Measurements from ENCODE around the gene TNS1. TPM values are rescaled to one million over a fixed set of nuclear protein-coding genes. Genes with fewer than 3 reads are reported as not detected.

The TNS1 gene
- total RNA-seq, 1 donor = 48.9 TPM

DNA sequence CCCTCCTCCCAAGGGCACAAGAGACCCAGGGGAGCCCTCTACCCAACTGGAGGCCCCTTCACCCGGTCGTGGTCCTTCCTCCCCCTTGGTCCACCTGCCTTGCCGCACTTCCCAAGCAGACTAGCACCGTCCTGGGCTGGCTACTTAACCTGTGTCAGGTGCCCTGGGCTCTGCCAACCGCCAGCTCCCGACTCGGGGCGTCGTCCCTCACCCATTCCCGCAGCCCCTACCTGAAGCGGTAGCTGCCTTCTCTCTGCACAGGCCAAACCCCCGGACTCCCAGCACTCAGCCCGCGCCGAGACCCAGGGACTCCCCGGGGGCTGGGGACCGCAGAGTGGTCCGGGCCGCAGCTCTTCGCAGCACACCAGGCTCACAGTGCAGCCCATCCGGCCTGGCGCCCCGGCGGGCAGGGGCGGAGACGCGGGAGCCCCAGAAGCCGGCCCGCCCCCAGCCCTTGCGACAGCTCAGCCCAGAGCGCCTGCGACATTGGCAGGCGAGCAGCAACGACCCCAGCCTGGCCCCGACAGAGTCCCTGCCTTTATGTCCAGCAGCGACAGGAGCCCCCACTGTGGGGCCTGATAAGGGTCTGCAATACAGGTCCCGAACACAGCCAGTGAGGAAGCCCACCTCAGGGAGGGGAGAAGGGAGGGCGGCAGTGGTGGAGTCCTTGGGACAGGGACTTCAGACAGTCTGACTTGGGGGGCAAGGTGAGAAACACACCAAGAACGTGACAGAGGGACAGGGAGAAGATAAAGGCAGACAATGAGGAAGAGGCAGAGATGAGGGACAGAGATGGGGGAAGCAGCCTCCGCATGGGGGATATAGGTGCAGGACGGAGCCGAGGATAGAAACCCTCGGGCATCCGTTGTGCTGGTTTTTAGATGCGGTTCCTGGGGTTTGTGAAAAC is 31.0 kb upstream of the TNS1 start:
- H3K9me3 ChIP-seq (ENCODE audit: low read depth, low read length) = no peaks in the 10 kb centered on the region
- no peak overlapping the region for H2AFZ ChIP-seq (ENCODE audit: low read length)
- H3K79me2 ChIP-seq (ENCODE audit: insufficient read depth, low read length) = no peaks in the 10 kb centered on the region
- no peaks in the 10 kb centered on the region for H3K36me3 ChIP-seq (ENCODE audit: insufficient read depth, low read length)
- H4K20me1 ChIP-seq (ENCODE audit: insufficient read depth, low read length) = no peaks in the 10 kb centered on the region
- peak; percentile 66 for DNase-seq (ENCODE audit: insufficient read length, low spot score, missing footprints)
- H3K4me2 ChIP-seq (ENCODE audit: insufficient read depth, low read length) = no peak overlapping the region
- H3K27me3 ChIP-seq (ENCODE audit: insufficient read depth, low read length) = peaks cover 39% of the 10 kb centered on the region
- H3K27ac ChIP-seq (ENCODE audit: low read depth, low read length) = no peak overlapping the region
- H3K4me1 ChIP-seq (ENCODE audit: insufficient read depth, low read length) = no peaks in the 10 kb centered on the region
- TF ChIP-seq, protein P1, sequence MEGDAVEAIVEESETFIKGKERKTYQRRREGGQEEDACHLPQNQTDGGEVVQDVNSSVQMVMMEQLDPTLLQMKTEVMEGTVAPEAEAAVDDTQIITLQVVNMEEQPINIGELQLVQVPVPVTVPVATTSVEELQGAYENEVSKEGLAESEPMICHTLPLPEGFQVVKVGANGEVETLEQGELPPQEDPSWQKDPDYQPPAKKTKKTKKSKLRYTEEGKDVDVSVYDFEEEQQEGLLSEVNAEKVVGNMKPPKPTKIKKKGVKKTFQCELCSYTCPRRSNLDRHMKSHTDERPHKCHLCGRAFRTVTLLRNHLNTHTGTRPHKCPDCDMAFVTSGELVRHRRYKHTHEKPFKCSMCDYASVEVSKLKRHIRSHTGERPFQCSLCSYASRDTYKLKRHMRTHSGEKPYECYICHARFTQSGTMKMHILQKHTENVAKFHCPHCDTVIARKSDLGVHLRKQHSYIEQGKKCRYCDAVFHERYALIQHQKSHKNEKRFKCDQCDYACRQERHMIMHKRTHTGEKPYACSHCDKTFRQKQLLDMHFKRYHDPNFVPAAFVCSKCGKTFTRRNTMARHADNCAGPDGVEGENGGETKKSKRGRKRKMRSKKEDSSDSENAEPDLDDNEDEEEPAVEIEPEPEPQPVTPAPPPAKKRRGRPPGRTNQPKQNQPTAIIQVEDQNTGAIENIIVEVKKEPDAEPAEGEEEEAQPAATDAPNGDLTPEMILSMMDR (IDR thresholded peaks at IDR 0.05; ENCODE audit: extremely low read depth, low read depth, low read length) = no peak
- no peak overlapping the region for H3K4me3 ChIP-seq (ENCODE audit: insufficient read depth, low read length)

DNA sequence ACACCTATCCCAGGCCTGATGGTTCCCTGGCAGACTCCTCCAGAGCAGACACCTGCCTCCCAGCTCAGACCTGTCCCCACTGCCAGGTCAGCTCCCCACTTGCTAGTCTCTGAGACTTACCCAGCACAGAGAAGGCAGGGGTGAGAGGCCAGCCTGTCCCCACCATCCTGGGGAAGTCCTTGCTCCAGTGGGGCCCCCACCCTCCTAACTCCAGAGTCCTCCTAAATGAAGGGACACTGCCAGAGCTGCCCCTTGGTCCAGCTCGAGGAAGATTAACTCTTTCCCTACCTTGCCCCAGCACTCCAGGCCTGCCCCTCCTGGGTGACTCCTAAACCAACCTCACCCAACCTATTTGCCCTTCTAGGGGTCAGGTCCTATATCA is 30.4 kb upstream of the TNS1 start:
- no peaks in the 10 kb centered on the region for H3K9me3 ChIP-seq (ENCODE audit: low read depth, low read length)

DNA sequence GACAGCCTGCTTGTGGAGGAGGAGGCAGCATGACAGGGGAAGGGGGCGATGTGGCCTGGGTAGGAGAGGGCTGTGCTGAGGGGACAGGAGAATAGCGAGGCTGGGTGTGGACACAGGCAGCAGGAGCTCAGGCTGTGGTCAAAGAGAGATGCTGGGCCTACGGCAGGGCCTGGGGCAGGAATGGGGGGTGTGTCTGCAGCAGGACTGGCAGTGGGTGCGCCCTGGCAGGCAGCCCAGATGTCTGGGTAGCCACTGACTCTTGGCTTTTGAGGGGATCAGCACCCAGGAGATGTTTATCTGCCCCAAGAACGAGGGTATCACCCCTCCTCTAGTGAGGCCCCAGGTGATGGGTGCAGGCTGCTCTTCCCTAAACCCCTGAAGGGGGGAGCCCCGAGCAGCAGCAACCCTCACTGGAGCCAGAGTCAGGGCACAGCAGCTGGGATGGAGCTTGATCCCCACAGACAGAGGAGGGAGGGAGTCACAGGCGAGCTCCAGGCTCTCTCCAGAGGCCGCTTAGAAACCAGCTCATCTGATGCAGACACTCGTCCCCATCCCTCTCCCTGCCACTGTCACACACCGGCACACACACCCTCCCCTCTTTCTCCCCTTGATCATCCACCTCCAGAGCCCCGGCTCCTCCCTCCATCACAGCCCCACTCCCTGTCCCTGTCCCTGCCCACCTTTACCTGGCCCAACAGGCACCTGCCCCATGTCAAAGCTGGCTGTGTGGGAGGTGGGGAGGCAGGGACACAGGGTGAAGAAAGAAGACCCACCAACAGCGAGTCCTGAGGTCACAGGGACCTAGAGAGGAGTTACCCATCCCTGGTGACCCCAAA is 29.8 kb upstream of the TNS1 start:
- no peak overlapping the region for H3K27ac ChIP-seq (ENCODE audit: low read depth, low read length)
- H4K20me1 ChIP-seq (ENCODE audit: insufficient read depth, low read length) = no peaks in the 10 kb centered on the region
- no peak overlapping the region for H2AFZ ChIP-seq (ENCODE audit: low read length)
- DNase-seq (ENCODE audit: insufficient read length, low spot score, missing footprints) = peak; percentile 68
- TF ChIP-seq, protein P1 (IDR thresholded peaks at IDR 0.05; ENCODE audit: extremely low read depth, low read depth, low read length) = no peak
- no peak overlapping the region for H3K4me2 ChIP-seq (ENCODE audit: insufficient read depth, low read length)
- H3K36me3 ChIP-seq (ENCODE audit: insufficient read depth, low read length) = no peaks in the 10 kb centered on the region
- H3K4me3 ChIP-seq (ENCODE audit: insufficient read depth, low read length) = no peak overlapping the region
- peaks cover 29% of the 10 kb centered on the region for H3K27me3 ChIP-seq (ENCODE audit: insufficient read depth, low read length)
- H3K79me2 ChIP-seq (ENCODE audit: insufficient read depth, low read length) = no peaks in the 10 kb centered on the region
- H3K4me1 ChIP-seq (ENCODE audit: insufficient read depth, low read length) = no peaks in the 10 kb centered on the region
- H3K9me3 ChIP-seq (ENCODE audit: low read depth, low read length) = no peaks in the 10 kb centered on the region

More for the DNA sequence above, 30.4 kb upstream of the TNS1 start:
- no peak overlapping the region for H2AFZ ChIP-seq (ENCODE audit: low read length)
- no peaks in the 10 kb centered on the region for H3K36me3 ChIP-seq (ENCODE audit: insufficient read depth, low read length)
- DNase-seq (ENCODE audit: insufficient read length, low spot score, missing footprints) = peak; percentile 66
- no peak overlapping the region for H3K4me3 ChIP-seq (ENCODE audit: insufficient read depth, low read length)
- H3K79me2 ChIP-seq (ENCODE audit: insufficient read depth, low read length) = no peaks in the 10 kb centered on the region
- H4K20me1 ChIP-seq (ENCODE audit: insufficient read depth, low read length) = no peaks in the 10 kb centered on the region
- TF ChIP-seq, protein P1 (IDR thresholded peaks at IDR 0.05; ENCODE audit: extremely low read depth, low read depth, low read length) = no peak
- peaks cover 35% of the 10 kb centered on the region for H3K27me3 ChIP-seq (ENCODE audit: insufficient read depth, low read length)
- H3K4me1 ChIP-seq (ENCODE audit: insufficient read depth, low read length) = no peaks in the 10 kb centered on the region
- no peak overlapping the region for H3K27ac ChIP-seq (ENCODE audit: low read depth, low read length)
- no peak overlapping the region for H3K4me2 ChIP-seq (ENCODE audit: insufficient read depth, low read length)
